GM21423 (cell line): ENCODE data around the gene VWA3B.
"Not testable (repeated sequence)": the region's sequence is repeated elsewhere in the genome, so short reads cannot be mapped to it uniquely, and the experiment has no call there.

Experiments used
- ATAC-seq: cut with Tn5 transposase; IDR thresholded peaks from one replicate; pipeline ENCODE4 v1.9.1; 2021; ENCODE audit warnings: mild to moderate bottlenecking, moderate library complexity; ENCODE audit not compliant: unreplicated experiment

The VWA3B gene

DNA sequence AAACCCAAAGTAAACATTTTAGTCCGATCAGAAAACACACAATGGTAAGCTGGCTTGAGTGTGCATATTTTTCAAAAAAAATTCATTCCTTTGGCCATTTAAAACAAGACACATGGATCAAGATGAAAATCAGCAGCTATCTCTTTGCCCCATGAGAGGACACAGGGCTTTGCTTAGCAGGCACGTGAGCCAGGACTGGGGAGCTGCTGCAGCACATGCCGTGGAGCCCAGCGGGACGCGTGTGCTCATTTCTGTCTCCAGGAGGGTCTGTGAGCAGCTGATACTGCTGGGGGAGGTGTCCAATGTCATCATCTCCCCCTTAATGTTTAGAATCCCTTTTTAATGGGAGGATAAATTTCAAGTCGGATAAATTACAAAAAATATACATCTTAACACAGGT is 209.5 kb downstream of the VWA3B start:
- no peak for ATAC-seq

DNA sequence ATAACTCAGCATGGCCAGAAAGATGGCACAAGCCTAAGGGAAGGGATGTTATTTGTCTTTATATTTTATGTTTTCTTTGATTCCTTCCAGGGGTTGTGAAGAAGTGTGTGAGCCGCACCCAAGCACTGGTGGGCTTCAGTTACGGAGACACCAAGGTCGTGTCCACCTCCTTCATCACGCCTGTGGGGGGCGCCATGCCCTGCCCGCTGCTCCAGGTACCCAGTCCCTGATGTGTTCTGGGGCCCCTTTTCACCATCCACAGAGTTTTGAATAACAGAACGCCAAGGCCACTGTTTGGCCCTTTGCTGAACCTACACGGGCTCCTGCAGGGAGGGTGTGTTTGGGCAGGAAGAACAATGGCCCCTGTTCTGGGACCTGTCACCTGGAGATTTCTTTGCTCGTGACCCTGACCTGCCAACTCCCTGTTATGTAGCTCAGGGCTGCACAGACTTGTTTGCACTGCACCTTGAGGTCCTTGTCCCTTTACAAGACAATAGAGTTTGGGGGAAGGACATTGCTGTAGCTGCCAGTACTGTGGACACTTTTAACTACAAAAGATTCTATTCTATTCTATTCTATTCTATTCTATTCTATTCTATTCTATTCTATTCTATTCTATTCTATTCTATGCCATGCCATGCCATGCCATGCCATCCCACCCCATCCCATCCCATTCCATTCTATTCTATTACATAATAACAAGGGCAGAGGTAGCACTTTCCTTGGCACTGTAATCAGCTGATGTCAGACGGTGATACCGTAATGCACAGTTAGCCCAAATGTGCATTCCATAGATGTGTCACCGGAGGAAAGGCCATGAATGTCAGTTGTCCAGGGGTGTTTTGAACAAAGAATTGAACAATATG is 211.1 kb downstream of the VWA3B start:
- ATAC-seq: no peak

DNA sequence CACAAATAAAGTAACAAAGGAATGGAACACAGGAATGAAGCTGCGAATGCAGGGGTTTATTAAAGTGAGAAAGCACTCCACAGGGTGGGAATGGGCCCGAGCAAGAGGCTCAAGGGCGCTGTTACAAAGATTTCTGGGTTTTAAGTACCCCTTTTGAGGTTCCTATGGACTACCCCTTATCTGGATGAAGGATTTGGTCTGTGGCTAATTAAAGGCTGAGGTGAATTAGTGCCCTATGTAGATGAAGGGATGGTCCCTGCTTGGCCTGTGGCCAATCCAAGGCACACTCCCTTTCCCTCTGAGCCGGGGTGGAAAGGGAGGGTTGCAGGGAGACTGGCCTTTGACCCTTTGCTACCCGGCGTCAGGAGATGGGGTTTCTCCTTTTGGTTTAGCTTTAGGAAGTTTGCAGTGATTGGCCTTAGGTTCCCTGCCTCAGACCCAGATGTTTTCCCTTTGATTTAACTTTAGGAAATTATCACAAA is 211.8 kb downstream of the VWA3B start:
- no peak for ATAC-seq

DNA sequence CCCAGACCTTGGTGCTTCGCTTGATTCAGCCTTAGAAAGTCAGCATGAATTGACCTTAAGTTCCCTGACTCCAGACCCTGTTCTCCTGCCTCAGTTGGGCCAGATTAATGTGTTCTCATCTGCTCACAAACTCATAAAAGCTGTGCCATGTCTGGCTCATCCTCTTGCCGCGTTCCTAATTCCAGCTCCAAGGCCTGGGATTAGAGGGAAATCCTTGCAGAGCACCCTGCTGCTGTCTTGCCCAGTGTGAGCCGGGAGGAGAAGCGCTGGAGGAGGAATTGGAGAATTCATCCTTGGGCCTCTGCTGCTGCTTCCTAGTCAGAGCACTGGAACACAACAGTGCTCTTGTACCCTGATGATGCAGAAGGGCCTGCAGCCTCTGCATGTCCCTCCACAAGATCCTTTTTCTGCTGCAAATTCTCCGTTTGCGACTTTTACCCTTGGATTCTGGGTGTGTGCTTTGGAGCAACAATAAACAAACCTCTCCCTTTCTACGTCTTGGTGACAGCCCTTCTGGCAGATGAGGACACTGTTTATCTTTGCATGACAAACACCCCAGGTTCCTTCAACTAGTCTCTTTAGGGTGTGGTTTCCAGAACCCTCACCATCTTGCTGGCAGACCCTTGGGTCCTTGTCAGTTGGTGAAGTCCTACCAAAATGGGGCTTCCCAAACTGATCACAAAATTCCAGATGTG is 212.4 kb downstream of the VWA3B start:
- no peak for ATAC-seq

DNA sequence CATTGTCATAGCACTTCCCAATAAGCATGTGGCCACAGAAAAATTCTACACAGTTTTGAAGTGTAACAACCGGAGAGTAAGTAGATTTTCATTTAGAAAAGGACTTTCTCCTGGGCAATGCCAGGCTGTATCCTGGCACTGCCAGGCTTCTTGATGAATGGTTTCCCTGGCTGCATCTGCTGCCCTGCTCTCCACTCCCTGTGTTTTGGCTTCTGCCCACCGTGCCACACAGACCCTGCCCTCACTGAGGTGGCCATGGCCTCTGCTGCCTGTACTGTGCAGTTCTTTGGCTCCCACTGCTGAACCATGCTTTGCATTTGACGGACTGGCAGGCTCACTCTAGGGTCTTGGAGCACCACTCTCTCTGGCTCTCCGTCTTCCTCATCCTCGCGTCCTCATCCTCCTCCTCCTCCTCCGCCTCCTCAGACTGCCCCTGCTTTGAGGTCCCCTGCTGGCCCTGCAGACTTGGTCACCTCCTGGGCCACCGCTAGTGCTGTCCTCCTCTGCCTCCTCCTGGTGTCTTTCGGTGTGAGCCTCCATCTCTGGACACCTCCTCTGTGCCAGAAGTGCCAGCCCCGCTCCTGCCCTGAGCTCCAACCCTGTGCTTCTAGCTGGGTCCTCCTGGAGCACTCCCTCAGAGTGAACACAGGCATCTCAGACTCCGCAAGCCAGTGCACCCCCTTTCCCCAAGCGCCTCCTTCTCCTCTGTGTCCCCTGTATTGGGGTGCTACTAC is 213.3 kb downstream of the VWA3B start:
- ATAC-seq: no peak

DNA sequence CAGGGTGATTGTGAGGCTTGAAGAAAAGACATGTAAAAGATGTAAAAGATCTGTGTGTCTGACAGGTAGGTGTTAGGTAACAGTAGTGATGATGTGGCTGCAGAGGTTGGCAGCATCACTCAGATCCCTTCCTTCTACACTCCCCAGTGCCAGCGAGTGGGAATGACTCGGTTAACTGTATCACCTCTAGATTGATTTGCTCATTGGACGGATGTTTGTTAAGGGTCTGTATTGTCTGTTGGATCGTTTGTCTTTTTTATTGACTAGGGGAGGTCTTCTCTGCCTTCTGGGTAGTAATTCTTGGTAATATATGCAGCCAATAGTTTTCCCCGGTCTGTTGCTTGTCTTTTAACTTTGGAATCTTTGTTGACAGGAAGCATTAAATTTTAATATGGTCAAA is 214.5 kb downstream of the VWA3B start:
- no peak for ATAC-seq

DNA sequence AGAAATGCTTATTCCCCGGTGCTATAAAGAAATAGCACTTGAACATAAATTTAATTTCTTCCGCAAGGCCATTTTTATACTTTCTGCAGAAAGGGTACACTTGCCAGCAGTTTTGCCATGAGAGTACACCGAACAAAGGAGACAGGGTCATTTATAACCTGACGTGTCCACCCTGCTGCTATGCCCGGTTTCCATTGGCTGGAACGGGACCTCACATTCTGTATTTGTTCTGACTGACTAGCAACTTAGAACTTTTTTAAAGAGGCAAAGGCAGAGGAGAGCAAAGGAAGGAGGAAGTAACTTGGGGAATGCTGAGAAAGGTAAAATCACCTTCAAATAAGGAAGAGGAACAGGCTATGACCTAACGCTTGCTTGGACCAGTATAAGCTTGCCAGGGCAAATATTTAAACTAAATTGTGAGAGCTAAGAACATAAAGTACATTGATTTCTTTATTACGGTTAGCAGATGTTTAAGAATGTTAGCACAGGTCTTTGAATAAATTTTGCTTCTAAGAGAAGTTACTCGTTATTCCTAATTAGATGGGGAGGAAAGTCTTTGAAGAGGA is 220.2 kb downstream of the VWA3B start:
- ATAC-seq: not testable (repeated sequence)

DNA sequence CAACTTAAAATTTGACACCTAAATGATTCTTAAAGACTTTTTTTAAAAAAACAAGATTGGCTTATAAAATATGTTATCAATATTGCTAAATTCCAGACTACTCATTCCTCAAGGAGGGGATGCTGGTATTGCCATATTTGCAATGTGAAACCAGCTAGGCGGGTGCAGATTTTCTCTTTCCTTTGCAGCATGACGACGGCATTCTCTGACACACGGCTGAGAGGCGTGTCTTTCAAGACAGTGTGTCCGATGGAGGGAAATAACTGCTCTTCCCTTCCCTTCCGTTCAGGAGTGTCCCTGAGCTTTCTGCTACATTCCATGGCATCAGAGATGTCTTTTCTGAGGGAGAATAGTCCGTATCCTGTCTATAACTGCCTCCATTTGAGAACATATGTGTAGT is 221.1 kb downstream of the VWA3B start:
- no peak for ATAC-seq

DNA sequence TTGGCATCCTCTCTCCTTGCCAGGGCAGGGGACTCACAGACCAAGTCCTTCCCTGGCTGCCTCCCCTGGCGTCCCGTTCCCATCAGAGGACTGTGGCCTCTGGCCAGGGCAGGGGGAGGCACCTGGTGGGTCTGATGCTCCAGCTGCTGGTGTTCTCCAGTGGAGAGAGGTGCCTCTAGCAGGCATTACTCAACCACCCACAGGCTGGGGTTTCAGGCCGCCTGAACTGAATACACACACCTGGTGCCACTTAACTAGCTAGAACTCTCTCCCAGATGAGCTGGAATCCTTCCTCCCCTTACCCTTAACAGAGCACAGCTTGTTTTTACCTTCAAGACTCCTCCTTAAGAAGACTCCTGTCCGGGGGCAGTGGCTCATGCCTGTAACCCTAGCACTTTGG is 221.6 kb downstream of the VWA3B start:
- no peak for ATAC-seq

DNA sequence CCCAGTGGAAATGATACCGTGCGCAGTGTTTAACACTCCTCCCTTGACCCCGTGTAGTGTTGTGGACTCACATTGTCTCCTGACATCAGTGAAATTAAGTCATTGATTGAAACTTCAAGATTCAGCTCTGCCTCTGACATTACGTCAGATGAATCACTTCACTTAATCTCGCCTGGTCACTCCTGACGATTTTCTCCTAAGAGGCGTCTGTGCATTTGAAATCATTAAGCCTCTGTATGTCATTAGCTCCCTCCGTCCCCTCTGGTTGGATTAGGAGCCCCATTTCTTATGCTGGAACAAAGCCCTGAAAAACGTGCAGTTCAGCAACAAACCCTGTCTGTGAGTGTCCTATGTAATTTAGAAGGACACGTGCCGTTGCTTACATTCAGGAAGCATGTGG is 222.6 kb downstream of the VWA3B start:
- no peak for ATAC-seq

DNA sequence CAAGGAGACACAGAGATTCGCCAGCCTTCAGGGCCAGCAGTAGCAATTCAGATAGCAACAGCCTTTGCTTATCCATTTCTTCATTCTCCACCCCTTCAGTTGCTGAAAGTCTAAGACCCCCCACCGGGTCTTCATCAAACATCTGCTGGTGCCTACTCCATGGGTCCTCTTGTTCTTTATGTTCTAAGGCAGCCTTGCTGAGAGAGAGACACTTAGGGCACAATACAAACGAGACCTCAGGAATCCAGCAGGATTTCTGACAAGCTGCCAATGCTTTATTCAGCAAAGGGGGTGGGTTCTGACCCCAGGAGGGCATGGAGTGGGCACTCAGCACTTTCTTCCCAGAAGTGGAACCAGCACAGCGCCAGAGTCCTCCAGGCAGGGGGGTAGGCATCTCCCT is 223.0 kb downstream of the VWA3B start:
- no peak for ATAC-seq

DNA sequence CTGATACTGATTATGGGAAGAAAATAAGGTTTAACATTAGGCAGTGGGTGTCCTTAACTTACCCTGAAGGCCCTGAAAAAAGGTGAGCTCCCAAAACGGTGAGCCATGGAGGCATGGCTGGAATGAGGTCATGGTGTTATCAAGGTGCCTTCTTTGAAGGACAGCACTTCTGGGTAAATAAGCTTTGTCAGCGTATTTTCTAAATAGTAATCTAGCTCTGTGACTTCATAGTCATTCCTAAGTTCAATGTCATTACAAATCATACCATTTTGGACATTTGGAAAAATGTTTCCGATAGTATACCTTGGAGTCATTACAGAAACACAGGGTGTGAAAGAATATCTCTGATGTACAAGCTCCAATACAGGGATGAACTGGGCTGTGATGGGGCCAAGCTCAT is 224.1 kb downstream of the VWA3B start:
- no peak for ATAC-seq

DNA sequence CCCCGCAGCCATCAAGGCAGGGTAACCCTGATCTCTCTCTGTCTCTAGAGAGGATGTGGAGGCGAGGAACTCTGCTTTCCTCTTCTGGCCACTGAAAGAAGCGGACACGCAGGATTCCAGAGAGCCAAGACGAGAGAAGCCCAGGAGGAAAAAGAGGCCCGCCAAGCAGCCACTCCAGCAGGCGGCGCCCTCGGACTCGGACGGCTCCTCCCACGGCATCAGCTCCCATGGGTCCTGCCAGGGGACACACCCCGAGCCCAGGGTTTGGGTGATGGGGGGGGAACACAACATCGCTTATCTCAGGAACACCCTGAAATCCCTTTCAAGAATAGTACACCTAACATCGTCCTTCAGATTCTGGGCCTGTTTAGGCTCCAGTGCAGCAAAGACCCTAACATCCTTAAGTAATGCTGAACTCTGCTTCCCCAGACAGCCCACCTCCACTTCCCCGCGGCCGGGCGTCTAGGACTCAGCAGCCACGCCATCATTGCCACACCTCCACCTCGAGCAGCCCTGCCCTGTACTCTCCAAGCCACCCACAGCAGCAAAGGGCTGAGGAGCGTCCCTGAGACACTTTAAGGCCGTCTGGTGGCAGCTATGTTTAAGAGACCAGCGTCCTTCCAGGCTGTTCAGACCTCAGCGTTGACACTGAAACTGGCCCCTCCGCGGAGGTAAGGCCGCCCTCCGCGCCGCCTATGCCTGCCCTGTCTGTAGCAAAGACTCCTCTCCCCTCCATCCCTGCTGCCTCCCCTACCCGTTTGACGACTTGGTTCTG is 225.0 kb downstream of the VWA3B start:
- no peak for ATAC-seq

DNA sequence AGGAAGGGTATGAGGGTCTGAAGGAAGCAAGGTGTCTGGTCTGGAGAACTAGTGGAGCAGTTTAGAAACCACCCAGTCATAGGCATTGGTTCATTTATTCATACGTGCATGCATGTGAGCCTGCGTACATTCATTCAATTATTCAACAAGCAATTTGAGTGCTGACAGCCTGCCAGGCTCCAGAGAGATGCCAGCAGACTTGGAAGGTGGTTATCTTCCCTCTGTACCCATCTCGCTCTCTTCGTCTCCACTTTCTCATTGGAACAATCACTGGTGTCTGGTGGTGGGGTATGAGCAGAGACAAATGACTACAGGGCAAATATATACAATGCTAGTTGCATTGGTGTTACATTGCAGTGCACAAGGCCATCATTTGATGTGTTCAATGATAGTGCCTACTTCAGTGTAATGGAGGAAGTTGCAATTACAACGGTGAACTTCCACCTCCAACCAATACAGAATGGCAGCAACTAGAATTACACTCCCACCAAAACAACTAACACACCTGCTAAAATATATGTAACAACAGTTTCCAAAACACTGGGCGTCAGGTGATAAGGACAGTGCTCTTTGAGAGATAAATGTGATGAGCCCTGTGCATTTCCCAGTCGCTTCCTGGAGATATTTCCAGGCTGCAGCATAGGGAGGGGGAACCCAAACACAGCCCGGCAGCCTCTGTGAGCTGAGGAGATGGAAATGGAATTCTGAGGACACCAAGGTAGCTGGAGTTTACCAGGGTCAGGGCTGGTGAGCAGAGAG is 226.7 kb downstream of the VWA3B start:
- no peak for ATAC-seq

DNA sequence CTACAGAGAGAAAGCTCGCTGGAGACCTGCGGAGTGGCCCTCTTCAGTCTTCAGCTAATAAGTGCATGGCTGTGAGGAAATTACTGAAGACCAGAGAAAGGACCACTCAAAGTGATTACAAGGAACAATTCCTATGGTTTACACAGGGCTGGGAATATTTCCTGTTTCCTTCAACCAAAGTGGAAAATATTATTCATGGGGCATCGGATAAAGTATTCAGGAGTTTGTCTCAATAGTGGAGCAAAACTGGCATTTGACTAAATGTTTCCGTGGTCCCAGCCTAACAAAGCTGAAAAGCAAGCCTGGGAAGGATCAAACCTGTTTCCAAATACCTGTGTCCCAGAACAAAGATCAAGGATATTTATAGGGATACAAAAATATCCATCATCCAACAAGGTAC is 227.3 kb downstream of the VWA3B start:
- ATAC-seq: no peak

DNA sequence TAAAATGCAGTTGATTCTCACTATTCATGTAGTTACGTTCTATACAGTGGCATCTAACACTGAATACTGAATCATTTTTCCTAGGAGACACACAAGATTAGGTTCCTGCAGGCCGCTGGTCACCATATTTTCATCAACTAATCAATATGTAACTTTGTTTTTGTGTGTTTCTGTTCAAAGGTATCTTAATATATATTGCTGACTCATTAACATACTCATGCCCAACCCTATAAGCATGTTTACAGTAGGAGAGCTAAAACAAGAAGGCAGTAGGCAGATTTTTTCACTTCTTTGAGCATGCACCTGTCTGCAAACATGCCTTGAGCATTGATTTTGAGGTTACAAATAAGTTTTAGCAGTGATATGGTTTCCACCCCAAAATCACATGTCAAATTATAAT is 229.0 kb downstream of the VWA3B start:
- ATAC-seq: no peak

DNA sequence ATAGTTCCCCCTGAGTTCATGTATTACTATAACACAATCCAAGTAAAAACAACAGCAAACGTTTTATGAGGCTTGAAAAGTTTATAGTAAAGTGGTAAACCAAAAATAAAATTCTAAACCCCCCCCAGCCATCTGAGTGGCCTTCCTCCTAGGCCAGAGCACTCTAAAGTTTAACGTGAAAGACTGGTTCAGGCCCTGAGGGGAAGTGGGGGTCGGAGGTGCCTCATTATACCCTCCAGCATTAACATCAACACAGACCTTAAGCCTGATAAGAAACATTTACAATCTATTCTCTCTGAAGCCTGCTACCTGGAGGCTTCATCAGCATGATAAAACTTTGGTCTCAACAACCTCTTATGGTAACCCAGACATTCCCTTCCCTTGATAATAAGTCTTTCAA is 230.2 kb downstream of the VWA3B start:
- ATAC-seq: no peak

DNA sequence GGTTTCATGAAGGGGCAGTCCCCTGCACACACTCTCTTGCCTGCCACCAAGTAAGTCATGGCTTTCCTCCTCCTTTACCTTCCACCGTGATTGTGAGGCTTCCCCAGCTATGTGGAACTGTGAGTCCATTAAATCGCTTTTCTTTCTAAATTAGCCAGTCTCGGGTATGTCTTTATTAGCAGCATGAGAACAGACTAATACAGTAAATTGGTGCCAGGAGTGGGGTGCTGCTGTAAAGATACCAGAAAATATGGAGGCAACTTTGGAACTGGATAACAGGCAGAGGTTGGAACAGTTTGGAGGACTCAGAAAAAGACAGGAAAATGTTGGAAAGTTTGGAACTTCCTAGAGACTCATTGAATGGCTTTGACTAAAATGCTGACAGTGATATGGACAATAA is 233.2 kb downstream of the VWA3B start:
- ATAC-seq: not testable (repeated sequence)

DNA sequence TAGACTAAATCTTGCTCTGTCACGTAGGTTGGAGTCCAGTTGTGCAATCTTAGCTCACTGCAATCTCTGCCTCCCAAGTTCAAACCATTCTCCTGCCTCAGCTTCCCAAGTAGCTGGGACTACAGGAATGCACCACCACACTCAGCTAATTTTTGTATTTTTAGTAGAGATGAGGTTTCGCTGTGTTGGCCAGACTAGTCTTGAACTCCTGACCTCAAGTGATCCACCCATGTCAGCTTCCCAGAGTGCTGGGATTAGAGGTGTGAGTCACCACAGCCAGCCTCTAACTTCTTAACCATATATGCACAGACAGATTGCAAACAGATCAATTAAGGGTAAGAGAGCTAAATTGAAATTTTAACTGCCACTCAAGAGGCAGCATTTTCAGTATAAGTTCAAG is 237.2 kb downstream of the VWA3B start:
- no peak for ATAC-seq

DNA sequence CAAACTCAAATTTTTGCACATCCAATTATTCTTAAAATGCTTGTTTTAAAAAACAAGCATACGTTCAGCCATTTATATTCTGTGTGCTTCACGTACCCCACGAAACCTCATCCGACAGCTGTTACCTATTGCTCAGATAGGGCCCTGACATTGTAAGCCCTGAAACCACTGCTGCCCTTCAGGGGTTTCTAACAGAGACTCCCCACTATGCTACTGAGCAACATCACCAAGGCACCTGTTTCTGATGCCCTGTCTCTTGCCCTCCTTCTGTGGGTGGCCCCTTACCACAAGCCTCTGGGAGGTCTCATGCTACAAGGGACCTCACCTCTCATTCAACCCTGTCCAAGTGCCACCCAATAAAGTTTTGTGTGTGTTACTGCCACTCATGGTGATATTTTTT is 240.8 kb downstream of the VWA3B start:
- ATAC-seq: no peak
